Putamen (tissue), 1 donor: ENCODE measurements around the gene OR4D10.

Experiments
- DNase-seq: peaks from one replicate; pipeline ENCODE4 v3.0.0-alpha.2; 2016; ENCODE audit warnings: low spot score

The OR4D10 gene

GRCh38 chr11:59528711-59529110 lies 55.6 kb downstream of the OR4D10 start:
- no peak for DNase-seq
